ENCODE results near the gene POFUT2.

- TF ChIP-seq POLR2A (IDR thresholded peaks at IDR 0.05) (no peak), CTCF (IDR thresholded peaks at IDR 0.05) (no peak), POLR2AphosphoS5 (IDR thresholded peaks at IDR 0.05) (no peak)
Observed at GRCh38 chr21:45280178-45280821, 7.4 kb downstream of the POFUT2 start.

Data from sigmoid colon (tissue), 4 donors.